C4-2B (cell line): Measurements from ENCODE around the gene LARP4B.

Experiments used
- ZFX ChIP-seq: fragments of 450-650 bp; IDR thresholded peaks from 2 replicates; pipeline ENCODE4 v1.6.1; 2017
- TF ChIP-seq, protein P1 (sequence below): fragments of 450-650 bp; conservative IDR thresholded peaks from 2 replicates; pipeline ENCODE4 v1.5.1; 2017; ENCODE audit warnings: mild to moderate bottlenecking

DNA sequence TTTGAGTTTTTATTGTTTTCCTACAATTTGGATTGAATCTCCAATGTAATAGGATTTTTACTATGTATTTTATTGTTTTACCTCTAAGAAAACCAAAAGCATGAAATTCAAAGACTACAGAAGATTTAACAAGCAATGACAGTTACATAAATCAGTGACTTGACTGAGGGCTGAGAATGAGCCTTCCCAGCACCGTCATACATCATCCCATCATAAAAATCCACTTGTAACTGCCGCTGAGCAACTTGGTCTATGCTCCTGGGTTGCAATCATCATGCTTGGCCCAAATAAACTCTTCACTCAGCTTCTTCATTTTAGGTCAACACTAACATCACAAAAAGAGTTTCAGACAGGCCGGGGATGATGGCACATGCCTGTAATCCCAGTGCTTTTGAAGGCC is 13.5 kb downstream of the LARP4B start:
- TF ChIP-seq, protein P1, sequence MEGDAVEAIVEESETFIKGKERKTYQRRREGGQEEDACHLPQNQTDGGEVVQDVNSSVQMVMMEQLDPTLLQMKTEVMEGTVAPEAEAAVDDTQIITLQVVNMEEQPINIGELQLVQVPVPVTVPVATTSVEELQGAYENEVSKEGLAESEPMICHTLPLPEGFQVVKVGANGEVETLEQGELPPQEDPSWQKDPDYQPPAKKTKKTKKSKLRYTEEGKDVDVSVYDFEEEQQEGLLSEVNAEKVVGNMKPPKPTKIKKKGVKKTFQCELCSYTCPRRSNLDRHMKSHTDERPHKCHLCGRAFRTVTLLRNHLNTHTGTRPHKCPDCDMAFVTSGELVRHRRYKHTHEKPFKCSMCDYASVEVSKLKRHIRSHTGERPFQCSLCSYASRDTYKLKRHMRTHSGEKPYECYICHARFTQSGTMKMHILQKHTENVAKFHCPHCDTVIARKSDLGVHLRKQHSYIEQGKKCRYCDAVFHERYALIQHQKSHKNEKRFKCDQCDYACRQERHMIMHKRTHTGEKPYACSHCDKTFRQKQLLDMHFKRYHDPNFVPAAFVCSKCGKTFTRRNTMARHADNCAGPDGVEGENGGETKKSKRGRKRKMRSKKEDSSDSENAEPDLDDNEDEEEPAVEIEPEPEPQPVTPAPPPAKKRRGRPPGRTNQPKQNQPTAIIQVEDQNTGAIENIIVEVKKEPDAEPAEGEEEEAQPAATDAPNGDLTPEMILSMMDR, result no peak
- no peak for TF ChIP-seq ZFX
